ENCODE measurements around the gene SPSB3. TPM values are rescaled to one million over a fixed set of nuclear protein-coding genes. Genes with fewer than 3 reads are reported as not detected.
"Not testable (repeated sequence)": the region's sequence is repeated elsewhere in the genome, so short reads cannot be mapped to it uniquely, and the experiment has no call there.

Gene SPSB3
- total RNA-seq, 1 donor from 2014 or later, result 57.9 TPM

DNA sequence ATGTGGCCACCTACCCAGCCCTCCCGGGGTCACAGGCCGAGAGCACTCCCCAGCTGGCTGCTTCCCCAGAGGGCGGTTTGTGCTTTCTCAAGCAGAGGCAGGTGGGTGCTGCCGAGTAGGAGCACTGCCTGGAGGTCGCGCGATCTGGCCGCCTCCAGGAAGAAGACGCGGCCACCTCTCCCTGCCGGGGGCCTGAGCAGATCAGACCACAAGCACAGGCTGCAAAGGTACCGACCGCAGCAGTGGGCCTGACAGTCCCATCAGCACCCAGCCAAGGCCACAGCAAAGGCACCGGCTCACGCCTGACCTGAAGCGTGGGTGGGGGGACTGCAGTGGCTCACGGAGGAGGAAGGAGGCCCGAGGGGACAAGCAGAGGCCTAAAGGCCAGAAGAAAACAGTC lies 26.3 kb upstream of the SPSB3 start:
- no peak for TF ChIP-seq CTCF (conservative IDR thresholded peaks at IDR 0.05; ENCODE audit: low read depth, low read length)
- no peak for DNase-seq (ENCODE audit: low read depth)
- no peak overlapping the region for H3K4me3 ChIP-seq (ENCODE audit: low read depth, low read length)

DNA sequence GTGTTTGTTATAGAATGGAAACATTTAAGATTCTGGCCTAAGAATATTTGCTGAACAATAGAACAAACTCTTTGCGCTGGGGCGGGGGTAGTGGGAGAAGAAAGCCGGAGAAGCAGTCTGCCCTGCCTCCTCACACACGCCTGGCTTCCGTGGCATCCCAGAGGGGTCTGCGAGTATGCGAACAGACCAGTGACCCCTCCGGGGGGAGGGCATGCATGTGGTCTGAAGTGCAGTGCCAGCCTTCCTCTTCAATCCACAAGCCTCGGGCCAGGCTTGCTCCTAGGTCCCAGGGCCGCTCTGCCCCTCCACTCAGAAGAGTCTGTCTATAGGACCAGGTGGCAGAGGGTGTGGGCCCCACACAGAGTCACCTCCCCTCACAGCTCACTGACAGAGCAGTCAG lies 25.3 kb upstream of the SPSB3 start:
- no peak for DNase-seq (ENCODE audit: low read depth)
- no peak for TF ChIP-seq CTCF (conservative IDR thresholded peaks at IDR 0.05; ENCODE audit: low read depth, low read length)

DNA sequence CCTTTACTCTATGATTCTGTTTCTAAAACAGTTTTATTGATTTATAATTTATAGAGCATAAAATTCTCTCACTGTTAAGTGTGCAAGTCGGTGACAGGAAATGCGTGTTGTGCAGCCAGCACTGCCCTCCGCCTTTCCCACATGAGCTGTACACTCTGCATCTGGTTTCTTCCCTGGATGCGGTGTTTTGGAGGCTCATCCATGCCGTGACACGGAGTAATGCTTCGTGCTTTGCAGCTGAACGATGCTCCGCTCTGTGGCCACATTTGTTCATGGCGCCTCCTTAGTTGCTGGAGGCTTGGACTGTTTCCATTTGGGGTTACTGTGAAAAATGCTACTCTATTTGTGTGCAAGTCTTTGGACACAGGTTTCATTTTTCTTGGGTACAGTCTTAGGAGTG lies 18.3 kb upstream of the SPSB3 start:
- TF ChIP-seq CTCF (conservative IDR thresholded peaks at IDR 0.05; ENCODE audit: low read depth, low read length), result no peak
- H3K4me3 ChIP-seq (ENCODE audit: low read depth, low read length), result no peak overlapping the region
- DNase-seq (ENCODE audit: low read depth), result no peak

More for the DNA sequence above, 25.3 kb upstream of the SPSB3 start:
- H3K4me3 ChIP-seq (ENCODE audit: low read depth, low read length), result no peak overlapping the region

DNA sequence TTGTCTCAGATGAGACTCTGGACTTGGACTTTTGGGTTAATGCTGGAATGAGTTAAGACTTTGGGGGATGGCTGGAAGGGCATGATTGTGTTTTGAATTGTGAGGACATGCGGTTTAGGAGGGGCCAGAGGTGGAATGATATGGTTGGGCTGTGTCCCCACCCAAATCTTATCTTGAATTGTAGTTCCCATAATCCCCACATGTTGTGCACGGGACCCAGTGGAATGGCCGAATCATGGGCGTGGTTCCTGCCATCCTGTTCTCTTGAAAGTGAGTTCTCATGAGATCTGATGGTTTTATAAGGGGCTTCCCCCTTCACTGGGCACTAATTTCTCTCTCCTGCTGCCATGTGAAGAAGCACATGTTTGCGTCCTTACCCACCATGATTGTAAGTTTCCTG lies 16.9 kb upstream of the SPSB3 start:
- DNase-seq (ENCODE audit: low read depth); H3K4me3 ChIP-seq (ENCODE audit: low read depth, low read length): not testable (repeated sequence)

GRCh38 chr16:1794908-1795666 lies 12.7 kb upstream of the SPSB3 start:
- no peak overlapping the region for H3K4me3 ChIP-seq (ENCODE audit: low read depth, low read length)
- no peak for TF ChIP-seq CTCF (conservative IDR thresholded peaks at IDR 0.05; ENCODE audit: low read depth, low read length)
- no peak for DNase-seq (ENCODE audit: low read depth)

- no peak for TF ChIP-seq CTCF (conservative IDR thresholded peaks at IDR 0.05; ENCODE audit: low read depth, low read length)
- DNase-seq (ENCODE audit: low read depth), result no peak
- H3K4me3 ChIP-seq (ENCODE audit: low read depth, low read length), result no peak overlapping the region
Measured at GRCh38 chr16:1794221-1794871, 12.0 kb upstream of the SPSB3 start.

GRCh38 chr16:1793578-1794220 lies 11.3 kb upstream of the SPSB3 start, which contains the start of gene IGFALS:
Gene IGFALS, minus strand, starts transcription at chr16:1793705. Its CDS starts 53 bp downstream, at chr16:1793652.
- no peak for DNase-seq (ENCODE audit: low read depth)
- no peak within 1 kb of the TSS for H3K4me3 ChIP-seq (ENCODE audit: low read depth, low read length)
- TF ChIP-seq CTCF (conservative IDR thresholded peaks at IDR 0.05; ENCODE audit: low read depth, low read length), result no peak

Measured in epithelial cell of proximal tubule (primary cell).